Neutrophil (primary cell): ENCODE measurements around the gene HTRA1.

Experiments used
- H3K27ac ChIP-seq: fragments of 200-600 bp; sonication (generic); 2 replicates; pipeline ENCODE4 v1.5.1; 2016; ENCODE audit warnings: mild to moderate bottlenecking, moderate library complexity
- H3K27me3 ChIP-seq: fragments of 200-600 bp; sonication (generic); 2 replicates; pipeline ENCODE4 v1.6.0; 2016; ENCODE audit warnings: mild to moderate bottlenecking
- H3K36me3 ChIP-seq: fragments of 200-600 bp; sonication (generic); 2 replicates; pipeline ENCODE4 v1.5.1; 2017
- H3K4me1 ChIP-seq, 2 experiments: fragments of 200-600 bp in 1 of 2; sonication (generic) in 1 of 2; 1 replicate in 1 of 2; 2 replicates in 1 of 2; pipeline versions ENCODE4 v1.5.1 to v1.6.1; 2013 to 2016; ENCODE audit warnings: low read depth in 1 of 2, low read length in 1 of 2, mild to moderate bottlenecking in 1 of 2, moderate library complexity in 1 of 2; ENCODE audit not compliant: control insufficient read depth in 1 of 2, insufficient read depth in 1 of 2
- H3K4me3 ChIP-seq, 2 experiments: fragments of 200-600 bp in 1 of 2; sonication (generic) in 1 of 2; 1 replicate in 1 of 2; 2 replicates in 1 of 2; pipeline ENCODE4 v1.5.1; 2013 to 2016; ENCODE audit warnings: low read depth in 1 of 2, low read length in 1 of 2, mild to moderate bottlenecking in 1 of 2, moderate library complexity in 1 of 2
- H3K9me3 ChIP-seq: fragments of 200-600 bp; sonication (generic); 2 replicates; pipeline ENCODE4 v1.5.1; 2016
- TF ChIP-seq, protein P1 (sequence below): fragments of 200-600 bp; sonication (generic); IDR thresholded peaks from 2 replicates; pipeline ENCODE4 v1.5.1; 2016; ENCODE audit warnings: antibody characterized with exemption

HTRA1 gene

DNA sequence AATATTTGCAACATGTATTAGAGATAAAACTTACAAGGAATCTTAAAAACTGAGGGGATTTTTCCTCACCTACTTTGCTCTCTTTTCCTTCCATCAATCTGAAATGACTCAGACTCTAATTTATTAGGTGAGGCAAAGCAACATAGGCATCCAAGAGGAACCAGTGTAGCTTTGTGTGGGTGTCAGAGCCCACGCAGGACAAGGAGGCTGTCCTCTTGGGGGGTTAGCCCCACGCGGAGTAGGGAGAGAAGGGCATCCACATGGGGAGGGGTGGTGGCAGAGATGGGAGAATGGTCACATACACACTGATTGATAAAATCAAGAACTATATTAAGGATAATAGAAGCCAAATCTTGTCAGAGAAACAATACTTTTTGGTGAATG, 40.7 kb upstream of the HTRA1 start:
- Histone ChIP-seq H3K9me3 (no peaks in the 10 kb centered on the region), H3K36me3 (no peaks in the 10 kb centered on the region), H3K4me3 (no peak overlapping the region), H3K4me1 (peaks cover 0 to 19% of the 10 kb centered on the region in 2 experiments), H3K27me3 (no peaks in the 10 kb centered on the region), H3K27ac (no peak overlapping the region)
- TF ChIP-seq, protein P1, sequence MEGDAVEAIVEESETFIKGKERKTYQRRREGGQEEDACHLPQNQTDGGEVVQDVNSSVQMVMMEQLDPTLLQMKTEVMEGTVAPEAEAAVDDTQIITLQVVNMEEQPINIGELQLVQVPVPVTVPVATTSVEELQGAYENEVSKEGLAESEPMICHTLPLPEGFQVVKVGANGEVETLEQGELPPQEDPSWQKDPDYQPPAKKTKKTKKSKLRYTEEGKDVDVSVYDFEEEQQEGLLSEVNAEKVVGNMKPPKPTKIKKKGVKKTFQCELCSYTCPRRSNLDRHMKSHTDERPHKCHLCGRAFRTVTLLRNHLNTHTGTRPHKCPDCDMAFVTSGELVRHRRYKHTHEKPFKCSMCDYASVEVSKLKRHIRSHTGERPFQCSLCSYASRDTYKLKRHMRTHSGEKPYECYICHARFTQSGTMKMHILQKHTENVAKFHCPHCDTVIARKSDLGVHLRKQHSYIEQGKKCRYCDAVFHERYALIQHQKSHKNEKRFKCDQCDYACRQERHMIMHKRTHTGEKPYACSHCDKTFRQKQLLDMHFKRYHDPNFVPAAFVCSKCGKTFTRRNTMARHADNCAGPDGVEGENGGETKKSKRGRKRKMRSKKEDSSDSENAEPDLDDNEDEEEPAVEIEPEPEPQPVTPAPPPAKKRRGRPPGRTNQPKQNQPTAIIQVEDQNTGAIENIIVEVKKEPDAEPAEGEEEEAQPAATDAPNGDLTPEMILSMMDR = no peak

DNA sequence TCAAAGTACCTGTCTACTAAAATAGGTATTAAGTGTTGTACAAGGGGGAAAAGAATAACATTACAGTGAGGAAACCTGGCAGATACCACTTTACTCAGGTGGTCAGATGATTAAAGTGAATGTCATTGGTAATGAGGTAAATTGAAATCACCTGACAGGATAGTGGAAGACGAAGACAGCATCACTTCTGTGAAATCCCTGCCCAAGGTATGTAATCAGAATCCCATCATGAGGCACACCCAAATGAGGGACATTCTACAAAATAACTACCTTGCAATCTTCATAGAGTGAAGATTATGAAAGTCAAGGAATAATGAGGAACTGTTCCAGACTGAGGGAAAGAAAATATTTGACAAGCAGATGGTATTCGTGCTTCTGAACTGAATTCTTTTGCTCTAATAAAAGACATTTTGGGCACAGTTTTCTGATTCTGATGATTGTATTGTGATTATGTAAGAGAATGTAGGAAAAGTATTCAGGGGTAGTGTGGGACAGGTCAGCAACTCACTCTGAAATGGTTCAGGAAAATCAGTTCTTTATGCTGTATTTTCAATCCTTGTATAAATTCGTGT, 40.2 kb upstream of the HTRA1 start:
- Histone ChIP-seq H3K27me3 (no peaks in the 10 kb centered on the region), H3K36me3 (no peaks in the 10 kb centered on the region), H3K4me1 (peaks cover 0 to 18% of the 10 kb centered on the region in 2 experiments), H3K9me3 (no peaks in the 10 kb centered on the region), H3K27ac (no peak overlapping the region), H3K4me3 (no peak overlapping the region)
- TF ChIP-seq, protein P1 = no peak

DNA sequence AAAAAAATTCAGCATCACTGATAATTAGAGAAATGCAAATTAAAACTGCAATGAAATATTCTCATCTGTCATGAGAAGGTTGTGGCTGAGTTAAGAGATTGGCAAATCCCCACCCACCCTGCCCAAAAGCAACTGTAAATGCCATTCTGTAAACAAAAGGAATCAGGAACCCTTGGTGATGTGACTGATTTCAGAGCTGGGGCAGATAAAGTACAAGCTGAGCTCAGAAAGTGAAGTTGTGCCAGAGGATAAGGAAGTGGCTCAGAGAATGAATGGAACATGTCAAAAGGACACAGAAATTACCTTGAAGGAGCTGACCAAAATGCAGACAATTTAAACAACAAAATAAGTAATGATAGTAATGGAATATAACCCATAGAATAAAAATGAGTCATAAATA, 39.6 kb upstream of the HTRA1 start:
- H3K27ac ChIP-seq = no peak overlapping the region

DNA sequence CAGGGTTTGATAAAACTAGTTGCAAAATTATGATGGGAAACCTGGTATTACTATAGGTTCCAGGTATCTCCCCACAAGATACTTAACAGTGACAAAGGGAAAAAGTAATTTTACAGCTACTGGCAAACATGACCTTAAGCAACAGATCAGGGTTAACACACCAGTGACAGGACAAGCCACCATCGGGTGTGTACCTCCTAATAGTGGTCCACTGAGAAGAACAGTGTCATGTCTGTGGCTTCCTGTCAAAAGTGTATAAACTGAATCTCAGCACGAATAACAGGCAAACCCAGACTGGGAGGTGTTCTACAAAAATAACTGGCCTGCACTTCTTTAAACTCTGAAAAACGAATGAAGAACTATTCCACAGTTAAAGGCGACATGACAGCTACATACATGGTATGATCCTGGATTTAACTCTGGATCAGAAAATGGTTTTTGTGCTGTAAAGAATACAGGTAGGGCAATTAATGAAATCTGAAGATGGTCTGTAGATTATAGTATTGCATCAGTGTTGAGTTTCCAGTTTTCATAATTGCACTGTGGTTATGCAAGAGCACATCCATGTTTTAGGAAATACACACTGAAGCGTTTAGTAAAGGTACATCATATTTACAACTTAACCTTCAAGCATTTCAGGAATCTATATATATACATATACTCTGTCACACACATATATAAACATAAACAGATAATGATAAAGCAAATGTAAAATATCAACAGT, 38.9 kb upstream of the HTRA1 start:
- no peaks in the 10 kb centered on the region for H3K27me3 ChIP-seq
- no peak overlapping the region for H3K27ac ChIP-seq
- H3K4me1 ChIP-seq = peaks cover 0 to 5% of the 10 kb centered on the region in 2 experiments
- H3K36me3 ChIP-seq = no peaks in the 10 kb centered on the region
- H3K9me3 ChIP-seq = no peaks in the 10 kb centered on the region
- TF ChIP-seq, protein P1 = no peak
- no peak overlapping the region for H3K4me3 ChIP-seq

More for the DNA sequence above, 39.6 kb upstream of the HTRA1 start:
- peaks cover 0 to 12% of the 10 kb centered on the region in 2 experiments for H3K4me1 ChIP-seq
- TF ChIP-seq, protein P1 = no peak
- no peaks in the 10 kb centered on the region for H3K27me3 ChIP-seq
- H3K9me3 ChIP-seq = no peaks in the 10 kb centered on the region
- H3K36me3 ChIP-seq = no peaks in the 10 kb centered on the region
- no peak overlapping the region for H3K4me3 ChIP-seq

DNA sequence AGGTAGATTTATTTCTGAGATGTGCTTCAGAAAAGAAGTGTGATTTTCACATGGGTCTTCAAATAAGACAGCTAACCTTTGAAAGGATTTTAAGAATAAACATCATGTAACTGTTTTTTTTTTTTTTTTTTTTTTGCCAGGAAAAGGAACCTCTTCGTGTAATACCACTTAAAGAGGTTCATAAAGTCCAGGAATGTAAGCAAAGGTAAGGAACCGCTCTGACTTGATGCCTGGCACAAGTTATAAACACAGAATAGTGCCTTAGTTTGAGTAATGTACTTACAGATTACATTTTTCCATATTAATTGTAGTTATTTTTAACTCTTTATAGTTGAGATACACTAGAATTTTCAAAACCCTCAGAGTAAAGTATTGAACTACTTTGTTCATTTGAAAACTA, 37.3 kb upstream of the HTRA1 start:
- H3K27me3 ChIP-seq = no peaks in the 10 kb centered on the region
- peaks cover 0 to 5% of the 10 kb centered on the region in 2 experiments for H3K4me1 ChIP-seq
- TF ChIP-seq, protein P1 = no peak
- no peaks in the 10 kb centered on the region for H3K36me3 ChIP-seq
- H3K4me3 ChIP-seq = no peak overlapping the region
- H3K9me3 ChIP-seq = no peaks in the 10 kb centered on the region
- no peak overlapping the region for H3K27ac ChIP-seq
